ENCODE measurements around the gene SLC10A7. TPM values are rescaled to one million over a fixed set of nuclear protein-coding genes. Genes with fewer than 3 reads are reported as not detected.

Gene SLC10A7
- total RNA-seq, 5 donors from 2014 or later (not counting 1 experiment from before 2014, with no cell fraction given) = 11.9 to 21.8 (median 16.1) TPM

- peaks cover 10 to 18% (median 14%) of the 10 kb centered on the region in 3 donors for H3K4me1 Mint-ChIP-seq
- H3K27me3 ChIP-seq (replicated peaks in 1 of 2; ENCODE audit: control insufficient read depth in 2 of 2, extremely low read depth in 1 of 2, insufficient read depth in 2 of 2, low read length in 1 of 2) = no peaks in the 10 kb centered on the region
- POLR2A ChIA-PET = no interaction called here
Observed at GRCh38 chr4:146514651-146515357, 6.9 kb downstream of the SLC10A7 start.

GRCh38 chr4:146513548-146513947, 8.2 kb downstream of the SLC10A7 start:
- Histone ChIP-seq H3K27me3 (replicated peaks in 1 of 2; ENCODE audit: control insufficient read depth in 2 of 2, extremely low read depth in 1 of 2, insufficient read depth in 2 of 2, low read length in 1 of 2) (no peaks in the 10 kb centered on the region), H3K4me1 (ENCODE audit: control insufficient read depth in 1 of 2, extremely low read depth in 1 of 2, insufficient read depth in 2 of 2, low read length in 2 of 2) (no peaks in the 10 kb centered on the region), H3K36me3 (ENCODE audit: control insufficient read depth in 2 of 2, extremely low read depth in 1 of 2, insufficient read depth in 1 of 2, low read length in 1 of 2) (peaks cover 7% of the 10 kb centered on the region in 2 donors), H3K9me3 (no peaks in the 10 kb centered on the region), H3K27ac (ENCODE audit: low read length) (no peak overlapping the region), H3K4me3 (ENCODE audit: control insufficient read depth in 1 of 2, extremely low read depth in 1 of 2, low read length in 1 of 2) (no peak overlapping the region)
- H3K4me3 Mint-ChIP-seq = no peak overlapping the region
- H3K27ac Mint-ChIP-seq = no peak overlapping the region
- H3K27me3 Mint-ChIP-seq = no peaks in the 10 kb centered on the region
- CTCF ChIA-PET = no interaction called here
- H3K36me3 Mint-ChIP-seq = peaks cover 37% of the 10 kb centered on the region
- ATAC-seq (replicated peaks in 1 of 4) = no peak
- no CpG with 5 or more reads among the region's 1 CpG for WGBS (ENCODE audit: insufficient coverage)
- POLR2A ChIA-PET = no interaction called here
- H3K4me1 Mint-ChIP-seq = peaks cover 7 to 15% (median 11%) of the 10 kb centered on the region in 3 donors
- no peaks in the 10 kb centered on the region for H3K9me3 Mint-ChIP-seq
- DNase-seq = no peak

More at GRCh38 chr4:146514651-146515357, 6.9 kb downstream of the SLC10A7 start:
- peaks cover 4 to 7% of the 10 kb centered on the region in 2 donors for H3K36me3 ChIP-seq (ENCODE audit: control insufficient read depth in 2 of 2, extremely low read depth in 1 of 2, insufficient read depth in 1 of 2, low read length in 1 of 2)
- H3K36me3 Mint-ChIP-seq = peaks cover 26% of the 10 kb centered on the region
- no peak overlapping the region for H3K4me3 ChIP-seq (ENCODE audit: control insufficient read depth in 1 of 2, extremely low read depth in 1 of 2, low read length in 1 of 2)
- WGBS (ENCODE audit: insufficient coverage) = 92% methylated on average over 4 of the region's 7 CpGs
- H3K4me1 ChIP-seq (ENCODE audit: control insufficient read depth in 1 of 2, extremely low read depth in 1 of 2, insufficient read depth in 2 of 2, low read length in 2 of 2) = no peaks in the 10 kb centered on the region
- no peak overlapping the region for H3K27ac ChIP-seq (ENCODE audit: low read length)
- DNase-seq = no peak
- no peaks in the 10 kb centered on the region for H3K9me3 ChIP-seq
- H3K27me3 Mint-ChIP-seq = no peaks in the 10 kb centered on the region
- ATAC-seq (replicated peaks in 1 of 4) = no peak
- CTCF ChIA-PET = no interaction called here
- no peaks in the 10 kb centered on the region for H3K9me3 Mint-ChIP-seq
- H3K27ac Mint-ChIP-seq = no peak overlapping the region
- H3K4me3 Mint-ChIP-seq = no peak overlapping the region

GRCh38 chr4:146511381-146511780, 10.4 kb downstream of the SLC10A7 start:
- Mint-ChIP-seq H3K4me3 (no peak overlapping the region), H3K27me3 (no peaks in the 10 kb centered on the region), H3K4me1 (no peaks in the 10 kb centered on the region), H3K27ac (no peak overlapping the region), H3K36me3 (peaks cover 51% of the 10 kb centered on the region), H3K9me3 (no peaks in the 10 kb centered on the region)
- H3K27ac ChIP-seq (ENCODE audit: low read length) = no peak overlapping the region
- DNase-seq (no peak), ATAC-seq (replicated peaks in 1 of 4) (no peak)
- WGBS (ENCODE audit: insufficient coverage) = 40% methylated on average over 2 of the region's 3 CpGs
- H3K4me3 ChIP-seq (ENCODE audit: control insufficient read depth in 1 of 2, extremely low read depth in 1 of 2, low read length in 1 of 2) = no peak overlapping the region
- ChIA-PET POLR2A (no interaction called here), CTCF (interaction anchor here in 1 of 2 donors (0.7 kb wide), 1 partner anchor 672 kb away, joined by 3 read pairs; no protein-coding TSS in a partner anchor)
- H3K9me3 ChIP-seq = no peaks in the 10 kb centered on the region
- H3K4me1 ChIP-seq (ENCODE audit: control insufficient read depth in 1 of 2, extremely low read depth in 1 of 2, insufficient read depth in 2 of 2, low read length in 2 of 2) = no peaks in the 10 kb centered on the region
- peaks cover 7 to 11% of the 10 kb centered on the region in 2 donors for H3K36me3 ChIP-seq (ENCODE audit: control insufficient read depth in 2 of 2, extremely low read depth in 1 of 2, insufficient read depth in 1 of 2, low read length in 1 of 2)
- H3K27me3 ChIP-seq (replicated peaks in 1 of 2; ENCODE audit: control insufficient read depth in 2 of 2, extremely low read depth in 1 of 2, insufficient read depth in 2 of 2, low read length in 1 of 2) = no peaks in the 10 kb centered on the region

GRCh38 chr4:146510942-146511341, 10.8 kb downstream of the SLC10A7 start:
- ChIA-PET CTCF (interaction anchor here in 1 of 2 donors (0.9 kb wide), 1 partner anchor 99 kb away, joined by 3 read pairs; no protein-coding TSS in a partner anchor), POLR2A (no interaction called here)
- Mint-ChIP-seq H3K36me3 (peaks cover 49% of the 10 kb centered on the region), H3K4me3 (no peak overlapping the region), H3K9me3 (no peaks in the 10 kb centered on the region), H3K27ac (no peak overlapping the region), H3K4me1 (no peaks in the 10 kb centered on the region), H3K27me3 (no peaks in the 10 kb centered on the region)
- H3K36me3 ChIP-seq (ENCODE audit: control insufficient read depth in 2 of 2, extremely low read depth in 1 of 2, insufficient read depth in 1 of 2, low read length in 1 of 2) = peaks cover 7 to 11% of the 10 kb centered on the region in 2 donors
- H3K9me3 ChIP-seq = no peaks in the 10 kb centered on the region
- no peak overlapping the region for H3K4me3 ChIP-seq (ENCODE audit: control insufficient read depth in 1 of 2, extremely low read depth in 1 of 2, low read length in 1 of 2)
- DNase-seq (no peak), ATAC-seq (replicated peaks in 1 of 4) (no peak)
- H3K4me1 ChIP-seq (ENCODE audit: control insufficient read depth in 1 of 2, extremely low read depth in 1 of 2, insufficient read depth in 2 of 2, low read length in 2 of 2) = no peaks in the 10 kb centered on the region
- no CpG with 5 or more reads among the region's 3 CpGs for WGBS (ENCODE audit: insufficient coverage)
- no peaks in the 10 kb centered on the region for H3K27me3 ChIP-seq (replicated peaks in 1 of 2; ENCODE audit: control insufficient read depth in 2 of 2, extremely low read depth in 1 of 2, insufficient read depth in 2 of 2, low read length in 1 of 2)
- H3K27ac ChIP-seq (ENCODE audit: low read length) = no peak overlapping the region

- no peaks in the 10 kb centered on the region for H3K27me3 ChIP-seq (replicated peaks in 1 of 2; ENCODE audit: control insufficient read depth in 2 of 2, extremely low read depth in 1 of 2, insufficient read depth in 2 of 2, low read length in 1 of 2)
- H3K36me3 ChIP-seq (ENCODE audit: control insufficient read depth in 2 of 2, extremely low read depth in 1 of 2, insufficient read depth in 1 of 2, low read length in 1 of 2) = peaks cover 0 to 13% of the 10 kb centered on the region in 2 donors
- Mint-ChIP-seq H3K27me3 (no peaks in the 10 kb centered on the region), H3K9me3 (no peaks in the 10 kb centered on the region), H3K36me3 (peaks cover 40% of the 10 kb centered on the region), H3K4me1 (no peaks in the 10 kb centered on the region), H3K27ac (no peak overlapping the region), H3K4me3 (no peak overlapping the region)
- POLR2A ChIA-PET = interaction anchor here in 1 of 2 donors (0.5 kb wide), 1 partner anchor 25 kb away, joined by 11 read pairs; no protein-coding TSS in a partner anchor
- CTCF ChIA-PET = no interaction called here
- H3K9me3 ChIP-seq = no peaks in the 10 kb centered on the region
- 88% methylated on average over 3 of the region's 3 CpGs for WGBS (ENCODE audit: insufficient coverage)
- DNase-seq = no peak
- no peak overlapping the region for H3K27ac ChIP-seq (ENCODE audit: low read length)
- H3K4me1 ChIP-seq (ENCODE audit: control insufficient read depth in 1 of 2, extremely low read depth in 1 of 2, insufficient read depth in 2 of 2, low read length in 2 of 2) = no peaks in the 10 kb centered on the region
- H3K4me3 ChIP-seq (ENCODE audit: control insufficient read depth in 1 of 2, extremely low read depth in 1 of 2, low read length in 1 of 2) = no peak overlapping the region
- no peak for ATAC-seq (replicated peaks in 1 of 4)
Observed at GRCh38 chr4:146508229-146508939, 13.4 kb downstream of the SLC10A7 start.

DNA sequence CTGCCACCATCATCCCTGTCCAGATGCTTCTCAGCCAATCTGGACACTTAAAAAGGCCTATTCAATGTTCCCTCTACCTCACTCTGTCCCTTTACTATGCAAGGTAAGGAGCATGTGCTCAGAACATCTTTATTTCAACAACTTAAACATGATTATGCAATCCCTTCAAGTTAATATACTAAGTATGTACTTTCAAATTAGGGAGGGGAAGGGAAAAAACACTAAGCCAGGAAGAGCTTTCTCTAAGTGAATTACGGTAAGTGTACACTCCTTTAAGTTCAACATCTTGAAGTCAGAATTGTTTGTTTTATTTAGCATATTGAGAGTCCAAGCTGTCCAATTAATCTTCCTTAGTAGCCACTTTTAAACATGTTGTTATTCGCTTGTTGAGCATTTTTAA, 14.1 kb downstream of the SLC10A7 start:
- no peaks in the 10 kb centered on the region for H3K27me3 Mint-ChIP-seq
- H3K4me1 Mint-ChIP-seq = no peaks in the 10 kb centered on the region
- H3K4me3 Mint-ChIP-seq = no peak overlapping the region
- Histone ChIP-seq H3K36me3 (ENCODE audit: control insufficient read depth in 2 of 2, extremely low read depth in 1 of 2, insufficient read depth in 1 of 2, low read length in 1 of 2) (peaks cover 0 to 13% of the 10 kb centered on the region in 2 donors), H3K27ac (ENCODE audit: low read length) (no peak overlapping the region), H3K9me3 (no peaks in the 10 kb centered on the region), H3K27me3 (replicated peaks in 1 of 2; ENCODE audit: control insufficient read depth in 2 of 2, extremely low read depth in 1 of 2, insufficient read depth in 2 of 2, low read length in 1 of 2) (no peaks in the 10 kb centered on the region), H3K4me1 (ENCODE audit: control insufficient read depth in 1 of 2, extremely low read depth in 1 of 2, insufficient read depth in 2 of 2, low read length in 2 of 2) (no peaks in the 10 kb centered on the region), H3K4me3 (ENCODE audit: control insufficient read depth in 1 of 2, extremely low read depth in 1 of 2, low read length in 1 of 2) (no peak overlapping the region)
- WGBS (ENCODE audit: insufficient coverage) = 100% methylated on average over 1 of the region's 2 CpGs
- ChIA-PET CTCF (no interaction called here), POLR2A (interaction anchor here in 1 of 2 donors (0.6 kb wide), 1 partner anchor 11 kb away, joined by 3 read pairs; no protein-coding TSS in a partner anchor)
- ATAC-seq (replicated peaks in 1 of 4) = no peak
- no peak overlapping the region for H3K27ac Mint-ChIP-seq
- H3K9me3 Mint-ChIP-seq = no peaks in the 10 kb centered on the region
- DNase-seq = no peak
- peaks cover 45% of the 10 kb centered on the region for H3K36me3 Mint-ChIP-seq

Data from T-cell (primary cell).